Endothelial cell of umbilical vein (primary cell): ENCODE measurements around the gene IRF8. TPM values are rescaled to one million over a fixed set of nuclear protein-coding genes. Genes with fewer than 3 reads are reported as not detected.

Experiments
- BruUV-seq: library from RNA; stranded (reverse); fragments of 400-500 nt; replicated peaks from 2 replicates; lab custom pipeline; 2021; lab: Mats Ljungman, UMichigan
- CTCF ChIA-PET: fragments of 300-600, 350-600 bp; sonication (Branson Sonifier 250); formaldehyde crosslinking; loops from one replicate; lab custom pipeline; 2021; ENCODE audit warnings: antibody characterized with exemption, inconsistent platforms; lab: Charles Lee
- POLR2A ChIA-PET: fragments of 300-600, 350-600 bp; sonication (Branson Sonifier 250); formaldehyde crosslinking; loops from one replicate; lab custom pipeline; 2021; ENCODE audit warnings: antibody characterized with exemption, inconsistent platforms; lab: Charles Lee
- DNase-seq: peaks from one replicate; pipeline ENCODE4 v3.0.0-alpha.2; 2011; ENCODE audit warnings: low read depth, low spot score
- FAIRE-seq: peaks from 2 replicates; lab custom pipeline; 2011; peaks lifted over from hg19 to GRCh38; lab: Jason Lieb, UNC
- H2AFZ ChIP-seq: 2 replicates; pipeline ENCODE4 v1.6.0; 2012; ENCODE audit warnings: low read depth, low read length, control low read depth, inconsistent platforms
- H3K27ac ChIP-seq: 2 replicates; pipeline ENCODE4 v1.5.1; 2011; ENCODE audit warnings: low read depth, mild to moderate bottlenecking, control low read depth, low read length, moderate library complexity; ENCODE audit not compliant: insufficient read depth
- H3K27me3 ChIP-seq, 2 experiments: 2 replicates each; pipeline versions ENCODE4 v1.6.0 to v1.6.1; 2011; ENCODE audit warnings: low read length in 2 of 2, mixed read lengths in 1 of 2; ENCODE audit not compliant: control insufficient read depth in 2 of 2, insufficient read depth in 2 of 2
- H3K36me3 ChIP-seq, 2 experiments: 2 replicates in 1 of 2; 3 replicates in 1 of 2; pipeline ENCODE4 v1.5.1; 2011; ENCODE audit warnings: low read length in 2 of 2, mild to moderate bottlenecking in 1 of 2, moderate library complexity in 1 of 2; ENCODE audit not compliant: control insufficient read depth in 2 of 2, insufficient read depth in 2 of 2; ENCODE audit errors: extremely low read depth in 1 of 2
- H3K4me1 ChIP-seq: 3 replicates; pipeline ENCODE4 v1.5.1; 2011; ENCODE audit warnings: mild to moderate bottlenecking, low read length; ENCODE audit not compliant: control insufficient read depth, insufficient read depth; ENCODE audit errors: extremely low read depth
- H3K4me2 ChIP-seq: 2 replicates; pipeline ENCODE4 v1.6.1; 2011; ENCODE audit warnings: low read length, control low read depth, mixed read lengths; ENCODE audit not compliant: insufficient read depth
- H3K4me3 ChIP-seq, 3 experiments: fragments of 200-600 bp in 1 of 3; sonication (generic), shearing (Covaris generic) in 1 of 3; replicated peaks in 1 of 3; 2 replicates each; pipeline ENCODE4 v1.5.1; 2011 to 2016; ENCODE audit warnings: control low read depth in 3 of 3, low read length in 3 of 3, mild to moderate bottlenecking in 2 of 3, inconsistent platforms in 1 of 3, low read depth in 1 of 3, moderate library complexity in 1 of 3; ENCODE audit not compliant: insufficient read depth in 1 of 3
- H3K79me2 ChIP-seq: 2 replicates; pipeline ENCODE4 v1.6.0; 2012; ENCODE audit warnings: low read length, inconsistent platforms; ENCODE audit not compliant: control insufficient read depth, insufficient read depth
- H3K9ac ChIP-seq: replicated peaks from 2 replicates; pipeline ENCODE3; 2011; ENCODE audit warnings: low read length, control low read depth; ENCODE audit not compliant: insufficient read depth; ENCODE audit errors: extremely low read depth
- H3K9me1 ChIP-seq: replicated peaks from 3 replicates; pipeline ENCODE4 v1.6.0; 2011; ENCODE audit warnings: mild to moderate bottlenecking, low read length; ENCODE audit not compliant: control insufficient read depth, insufficient read depth; ENCODE audit errors: extremely low read depth
- H3K9me3 ChIP-seq: replicated peaks from 2 replicates; pipeline ENCODE4 v1.5.1; 2012; ENCODE audit warnings: low read length, inconsistent platforms; ENCODE audit not compliant: control insufficient read depth, insufficient read depth
- H4K20me1 ChIP-seq: replicated peaks from 2 replicates; pipeline ENCODE3; 2011; ENCODE audit warnings: mild to moderate bottlenecking, low read length; ENCODE audit not compliant: control insufficient read depth, insufficient read depth; ENCODE audit errors: extremely low read depth
- EZH2 ChIP-seq: IDR thresholded peaks from 2 replicates; pipeline ENCODE4 v1.6.1; 2012; ENCODE audit warnings: borderline replicate concordance, low read depth, mild to moderate bottlenecking, moderate library complexity, low read length, inconsistent platforms; ENCODE audit not compliant: severe bottlenecking
- FOS ChIP-seq: IDR thresholded peaks from 2 replicates; pipeline ENCODE4 v1.6.1; 2011; ENCODE audit warnings: mild to moderate bottlenecking, low read length, moderate library complexity, borderline replicate concordance; ENCODE audit not compliant: insufficient read depth
- GATA2 ChIP-seq: IDR thresholded peaks from 2 replicates; pipeline ENCODE4 v1.7.0; 2011; ENCODE audit warnings: low read depth, mild to moderate bottlenecking, moderate library complexity, mixed read lengths, low read length; ENCODE audit not compliant: insufficient read length, insufficient read depth
- JUN ChIP-seq: IDR thresholded peaks from 2 replicates; pipeline ENCODE4 v1.6.1; 2011; ENCODE audit warnings: borderline replicate concordance, low read depth; ENCODE audit not compliant: insufficient read length, insufficient read depth
- MAX ChIP-seq: IDR thresholded peaks from 2 replicates; pipeline ENCODE4 v1.6.1; 2011; ENCODE audit not compliant: insufficient read depth, insufficient read length
- MYC ChIP-seq: IDR thresholded peaks from one replicate; pipeline ENCODE4 v1.6.1; 2011; ENCODE audit warnings: mild to moderate bottlenecking, low read depth, low read length
- POLR2A ChIP-seq: IDR thresholded peaks from 2 replicates; pipeline ENCODE4 v1.6.1; 2012; ENCODE audit warnings: low read depth, mild to moderate bottlenecking, control low read depth, low read length
- POLR2AphosphoS5 ChIP-seq: IDR thresholded peaks from 2 replicates; pipeline ENCODE4 v1.6.1; 2012; ENCODE audit warnings: low read depth, mild to moderate bottlenecking, control low read depth, low read length, moderate library complexity; ENCODE audit not compliant: insufficient read depth
- dilution Hi-C: fragments of 300-500 bp; cut with MboI; formaldehyde crosslinking; loops from one replicate; pipeline ENCODE4 v1.15.0; 2019; ENCODE audit warnings: low sequenced_read_pairs; ENCODE audit not compliant: extremely low pct_ligation_motif_present
- intact Hi-C: fragments of 100-400 bp; cut with micrococcal nuclease; formaldehyde crosslinking; loops from one replicate; pipeline ENCODE4 v1.10.0; 2022
- polyA plus RNA-seq, 4 experiments: library from polyadenylated mRNA; depleted of rRNA in 3 of 4; stranded (reverse) in 3 of 4; unstranded in 1 of 4; fragments of >200 nt; gene quantifications; 2 replicates each; pipeline versions ENCODE4 v1.2.1 to v1.2.3, GENCODE V29; 2011 to 2012; ENCODE audit warnings: missing spikeins in 1 of 4
- total RNA-seq: library from RNA; stranded (reverse); gene quantifications from 2 replicates; pipeline ENCODE4 v1.2.3, GENCODE V29; 2021
- TF ChIP-seq, protein P1 (sequence below), 2 donors: IDR thresholded peaks; 1 replicate in 1 of 2; 2 replicates in 1 of 2; pipeline ENCODE4 v1.5.1; 2011; ENCODE audit warnings: low read length in 2 of 2, mild to moderate bottlenecking in 2 of 2, moderate library complexity in 2 of 2, control low read depth in 1 of 2, inconsistent platforms in 1 of 2, low read depth in 1 of 2; ENCODE audit not compliant: insufficient read depth in 1 of 2; ENCODE audit errors: extremely low read depth in 1 of 2

Gene IRF8
- total and polyA plus RNA-seq, 2 donors (not counting 3 experiments of a cell fraction or from before 2014, with no cell fraction given): not detected

DNA sequence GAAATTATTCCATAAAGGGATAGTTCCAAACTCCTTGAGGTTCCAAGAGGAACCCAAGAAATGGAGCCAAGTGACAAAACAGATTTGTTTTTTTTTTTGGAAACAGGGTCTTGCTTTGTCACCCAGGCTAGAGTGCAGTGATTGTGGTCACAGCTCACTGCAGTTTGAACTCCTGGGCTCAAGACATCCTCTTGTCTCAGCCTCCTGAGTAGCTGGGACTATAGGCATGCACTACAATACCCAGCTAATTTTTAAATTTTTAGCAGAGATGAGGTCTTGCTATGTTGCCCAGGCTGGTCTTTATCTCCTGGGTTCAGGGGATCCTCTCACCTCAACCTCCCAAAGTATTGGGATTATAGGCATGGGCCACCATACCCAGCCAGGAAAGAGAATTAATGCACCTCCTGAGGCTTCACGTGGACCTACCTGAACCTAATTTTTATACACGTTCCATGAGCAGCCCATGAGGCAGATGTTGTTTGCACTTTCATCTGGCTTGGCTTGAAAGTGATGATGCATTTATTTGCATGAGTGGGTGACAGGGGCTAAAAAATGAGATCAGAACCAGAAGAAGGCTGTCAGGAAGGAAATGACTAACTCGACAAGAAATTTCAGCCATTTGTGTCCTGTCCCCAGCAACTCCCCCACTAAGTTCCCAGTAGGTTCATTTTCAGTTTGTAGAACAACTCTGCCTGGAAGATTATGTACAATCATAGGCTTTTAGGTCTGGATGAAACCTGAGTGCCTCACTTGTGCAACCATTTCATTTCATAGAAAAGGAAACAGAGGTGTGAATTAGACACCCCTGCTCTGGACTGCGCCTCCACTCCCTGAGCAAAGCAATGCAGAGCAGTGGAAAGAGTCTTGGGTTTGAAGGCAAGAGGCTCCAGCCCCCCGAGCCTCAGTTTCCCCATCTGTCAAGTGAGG is 10.3 kb upstream of the IRF8 start:
- H3K27me3 ChIP-seq: peaks cover 4 to 5% of the 10 kb centered on the region in 2 experiments

More for the DNA sequence above, 10.3 kb upstream of the IRF8 start:
- no peaks in the 10 kb centered on the region for H3K9me1 ChIP-seq
- no peaks in the 10 kb centered on the region for H4K20me1 ChIP-seq
- DNase-seq (peak; percentile 88), FAIRE-seq (peak; percentile 96)
- intact Hi-C loops: loop anchor here (1.0 kb wide), 1 partner anchor 9 kb away; no protein-coding TSS in a partner anchor
- POLR2A ChIA-PET: no interaction called here
- peak overlapping the region; percentile 14 for H2AFZ ChIP-seq
- no peaks in the 10 kb centered on the region for H3K36me3 ChIP-seq
- peak overlapping the region; percentile 80 for H3K27ac ChIP-seq
- CTCF ChIA-PET: no interaction called here
- H3K79me2 ChIP-seq: no peaks in the 10 kb centered on the region
- peak overlapping the region; percentile 21 for H3K9ac ChIP-seq
- dilution Hi-C loops: no loop called here
- H3K9me3 ChIP-seq: no peaks in the 10 kb centered on the region
- no TSS peak for BruUV-seq
- H3K4me2 ChIP-seq: peak overlapping the region; percentile 70
- peaks cover 19% of the 10 kb centered on the region for H3K4me1 ChIP-seq
- TF ChIP-seq EZH2: no peak
- TF ChIP-seq MAX: no peak
- TF ChIP-seq FOS: peak; percentile 87
- TF ChIP-seq GATA2: no peak
- TF ChIP-seq MYC: no peak
- peak; percentile 99 for TF ChIP-seq JUN
- TF ChIP-seq POLR2AphosphoS5: peak; percentile 77
- TF ChIP-seq, protein P1, sequence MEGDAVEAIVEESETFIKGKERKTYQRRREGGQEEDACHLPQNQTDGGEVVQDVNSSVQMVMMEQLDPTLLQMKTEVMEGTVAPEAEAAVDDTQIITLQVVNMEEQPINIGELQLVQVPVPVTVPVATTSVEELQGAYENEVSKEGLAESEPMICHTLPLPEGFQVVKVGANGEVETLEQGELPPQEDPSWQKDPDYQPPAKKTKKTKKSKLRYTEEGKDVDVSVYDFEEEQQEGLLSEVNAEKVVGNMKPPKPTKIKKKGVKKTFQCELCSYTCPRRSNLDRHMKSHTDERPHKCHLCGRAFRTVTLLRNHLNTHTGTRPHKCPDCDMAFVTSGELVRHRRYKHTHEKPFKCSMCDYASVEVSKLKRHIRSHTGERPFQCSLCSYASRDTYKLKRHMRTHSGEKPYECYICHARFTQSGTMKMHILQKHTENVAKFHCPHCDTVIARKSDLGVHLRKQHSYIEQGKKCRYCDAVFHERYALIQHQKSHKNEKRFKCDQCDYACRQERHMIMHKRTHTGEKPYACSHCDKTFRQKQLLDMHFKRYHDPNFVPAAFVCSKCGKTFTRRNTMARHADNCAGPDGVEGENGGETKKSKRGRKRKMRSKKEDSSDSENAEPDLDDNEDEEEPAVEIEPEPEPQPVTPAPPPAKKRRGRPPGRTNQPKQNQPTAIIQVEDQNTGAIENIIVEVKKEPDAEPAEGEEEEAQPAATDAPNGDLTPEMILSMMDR (IDR thresholded peaks at IDR 0.05; ENCODE audit: extremely low read depth in 1 of 2, insufficient read depth in 1 of 2, low read depth in 1 of 2, low read length in 2 of 2): no peak
- TF ChIP-seq POLR2A: no peak
- no peak overlapping the region for H3K4me3 ChIP-seq
